ENCODE results near the gene TTLL4.

The TTLL4 gene

DNA sequence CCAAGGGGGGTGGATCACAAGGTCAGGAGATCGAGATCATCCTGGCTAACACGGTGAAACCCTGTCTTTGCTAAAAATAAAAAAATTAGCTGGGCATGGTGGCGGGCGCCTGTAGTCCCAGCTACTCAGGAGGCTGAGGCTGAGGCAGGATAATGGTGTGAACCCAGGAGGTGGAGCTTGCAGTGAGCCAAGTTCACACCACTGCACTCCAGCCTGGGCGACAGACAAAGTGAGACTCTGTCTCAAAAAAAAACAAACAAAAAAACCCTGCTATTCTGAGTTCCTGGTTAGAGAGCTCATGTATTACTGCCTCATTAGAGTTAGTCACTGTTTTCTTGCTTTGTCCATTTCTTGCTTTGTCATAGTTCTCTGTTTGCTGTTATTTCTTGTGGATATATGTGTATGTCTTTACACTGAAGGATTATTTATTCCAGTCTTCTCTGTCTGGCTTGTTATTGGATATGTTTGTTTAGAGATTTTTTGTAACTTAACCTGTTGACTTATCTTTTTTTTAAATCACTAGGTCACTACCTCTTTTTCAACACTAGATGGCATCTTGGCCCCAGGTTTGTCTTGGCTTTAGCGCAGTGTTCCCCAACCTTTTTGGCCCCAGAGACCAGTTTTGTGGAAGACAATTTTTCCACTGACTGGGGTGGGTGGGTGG, 17.0 kb downstream of the TTLL4 start:
- H3K27me3 ChIP-seq (ENCODE audit: low read depth, low read length), result no peaks in the 10 kb centered on the region
- peaks cover 0 to 6% of the 10 kb centered on the region in 2 donors for H3K36me3 ChIP-seq (ENCODE audit: control insufficient read depth in 1 of 2, insufficient read depth in 2 of 2, low read length in 2 of 2)
- H3K9me3 ChIP-seq (ENCODE audit: control insufficient read depth in 1 of 2, low read length in 2 of 2), result peaks cover 0 to 9% of the 10 kb centered on the region in 2 donors
- H3K27ac ChIP-seq (ENCODE audit: low read length), result no peak overlapping the region
- no peak overlapping the region for H3K4me3 ChIP-seq (ENCODE audit: low read depth in 1 of 2, low read length in 2 of 2)
- H3K4me1 ChIP-seq (ENCODE audit: control insufficient read depth in 1 of 2, insufficient read depth in 2 of 2, low read length in 2 of 2), result peaks cover 4 to 10% of the 10 kb centered on the region in 2 donors

DNA sequence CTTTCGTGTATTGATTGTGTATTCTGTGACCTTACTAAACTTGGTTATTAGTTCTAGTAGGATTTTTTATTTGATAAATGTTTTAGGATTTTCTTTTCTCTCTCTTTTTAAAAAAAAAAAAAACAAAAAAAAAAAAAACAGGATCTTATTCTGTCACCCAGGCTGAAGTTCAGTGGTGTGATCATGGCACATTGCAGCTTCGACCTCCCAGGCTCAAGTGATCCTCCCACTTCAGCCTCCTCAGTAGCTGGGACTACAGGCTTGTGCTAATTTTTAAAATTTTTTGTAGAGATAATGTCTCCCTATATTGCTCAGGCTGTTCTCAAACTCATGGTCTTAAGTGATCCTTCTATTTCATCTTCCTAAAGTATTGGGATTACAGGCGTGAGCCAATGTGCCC, 19.0 kb downstream of the TTLL4 start:
- Histone ChIP-seq H3K4me1 (ENCODE audit: control insufficient read depth in 1 of 2, insufficient read depth in 2 of 2, low read length in 2 of 2) (peaks cover 0 to 13% of the 10 kb centered on the region in 2 donors), H3K9me3 (ENCODE audit: control insufficient read depth in 1 of 2, low read length in 2 of 2) (peaks cover 0 to 9% of the 10 kb centered on the region in 2 donors), H3K4me3 (ENCODE audit: low read depth in 1 of 2, low read length in 2 of 2) (no peak overlapping the region), H3K27me3 (ENCODE audit: low read depth, low read length) (no peaks in the 10 kb centered on the region), H3K27ac (ENCODE audit: low read length) (no peak overlapping the region), H3K36me3 (ENCODE audit: control insufficient read depth in 1 of 2, insufficient read depth in 2 of 2, low read length in 2 of 2) (peaks cover 0 to 6% of the 10 kb centered on the region in 2 donors)

DNA sequence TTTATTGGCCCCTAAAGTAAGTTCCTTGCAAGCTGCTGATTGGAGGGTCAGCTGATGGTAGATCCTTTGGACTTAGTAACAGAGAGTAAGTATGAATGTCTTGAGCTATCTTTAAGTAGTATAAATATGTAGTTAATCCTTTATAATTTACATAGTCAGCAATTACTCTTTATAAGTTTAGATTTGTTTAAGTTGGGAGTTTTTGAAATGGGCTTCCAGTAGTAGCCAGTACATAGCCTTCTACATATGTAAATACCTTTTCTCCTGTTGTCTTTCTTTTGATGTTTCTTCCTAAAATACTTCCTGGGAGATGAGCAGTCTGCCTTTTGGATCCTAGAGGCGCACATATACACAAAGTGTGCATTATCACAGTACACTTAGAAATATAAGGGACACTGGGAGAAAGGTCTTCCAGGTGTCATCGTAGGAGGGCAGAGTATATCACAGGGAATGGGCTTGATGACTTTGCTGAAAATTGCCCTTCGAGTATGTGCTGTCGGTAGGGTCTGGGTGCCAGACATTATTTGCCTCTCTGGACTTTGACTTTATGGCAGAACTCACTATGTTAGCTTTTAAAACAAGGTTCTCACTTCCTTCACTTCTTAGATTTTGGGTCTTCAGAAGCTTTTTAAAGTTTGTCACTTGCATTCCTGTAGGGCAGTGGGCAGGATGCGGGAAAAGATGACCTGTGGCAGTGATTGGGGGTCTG, 21.6 kb downstream of the TTLL4 start:
- Histone ChIP-seq H3K27me3 (ENCODE audit: low read depth, low read length) (no peaks in the 10 kb centered on the region), H3K4me3 (ENCODE audit: low read depth in 1 of 2, low read length in 2 of 2) (no peak overlapping the region), H3K4me1 (ENCODE audit: control insufficient read depth in 1 of 2, insufficient read depth in 2 of 2, low read length in 2 of 2) (peaks cover 0 to 13% of the 10 kb centered on the region in 2 donors), H3K36me3 (ENCODE audit: control insufficient read depth in 1 of 2, insufficient read depth in 2 of 2, low read length in 2 of 2) (peaks cover 0 to 9% of the 10 kb centered on the region in 2 donors), H3K27ac (ENCODE audit: low read length) (peak overlapping the region; percentile 24), H3K9me3 (ENCODE audit: control insufficient read depth in 1 of 2, low read length in 2 of 2) (no peaks in the 10 kb centered on the region)

DNA sequence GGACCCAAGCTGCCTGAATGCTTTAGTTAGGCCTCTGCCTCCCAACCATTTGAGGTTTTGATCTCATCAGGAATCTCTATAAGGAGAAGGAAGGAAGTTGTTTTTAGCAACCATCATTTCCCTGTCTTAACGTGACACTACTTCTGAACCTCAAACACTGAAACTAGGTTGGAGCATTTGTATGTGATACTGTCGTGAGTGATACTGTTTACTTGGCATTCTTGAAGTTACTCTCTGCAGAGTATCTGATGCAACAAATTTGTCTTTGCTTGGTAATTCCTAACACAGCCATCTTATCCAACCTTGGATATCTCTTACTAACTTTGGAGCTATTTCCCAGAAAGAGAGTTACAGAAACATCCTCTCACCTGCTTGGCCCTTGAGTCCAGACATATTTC, 22.1 kb downstream of the TTLL4 start:
- no peak overlapping the region for H3K27ac ChIP-seq (ENCODE audit: low read length)
- peaks cover 0 to 13% of the 10 kb centered on the region in 2 donors for H3K4me1 ChIP-seq (ENCODE audit: control insufficient read depth in 1 of 2, insufficient read depth in 2 of 2, low read length in 2 of 2)
- H3K4me3 ChIP-seq (ENCODE audit: low read depth in 1 of 2, low read length in 2 of 2), result no peak overlapping the region
- no peaks in the 10 kb centered on the region for H3K9me3 ChIP-seq (ENCODE audit: control insufficient read depth in 1 of 2, low read length in 2 of 2)
- H3K36me3 ChIP-seq (ENCODE audit: control insufficient read depth in 1 of 2, insufficient read depth in 2 of 2, low read length in 2 of 2), result peaks cover 1 to 9% of the 10 kb centered on the region in 2 donors
- H3K27me3 ChIP-seq (ENCODE audit: low read depth, low read length), result no peaks in the 10 kb centered on the region

DNA sequence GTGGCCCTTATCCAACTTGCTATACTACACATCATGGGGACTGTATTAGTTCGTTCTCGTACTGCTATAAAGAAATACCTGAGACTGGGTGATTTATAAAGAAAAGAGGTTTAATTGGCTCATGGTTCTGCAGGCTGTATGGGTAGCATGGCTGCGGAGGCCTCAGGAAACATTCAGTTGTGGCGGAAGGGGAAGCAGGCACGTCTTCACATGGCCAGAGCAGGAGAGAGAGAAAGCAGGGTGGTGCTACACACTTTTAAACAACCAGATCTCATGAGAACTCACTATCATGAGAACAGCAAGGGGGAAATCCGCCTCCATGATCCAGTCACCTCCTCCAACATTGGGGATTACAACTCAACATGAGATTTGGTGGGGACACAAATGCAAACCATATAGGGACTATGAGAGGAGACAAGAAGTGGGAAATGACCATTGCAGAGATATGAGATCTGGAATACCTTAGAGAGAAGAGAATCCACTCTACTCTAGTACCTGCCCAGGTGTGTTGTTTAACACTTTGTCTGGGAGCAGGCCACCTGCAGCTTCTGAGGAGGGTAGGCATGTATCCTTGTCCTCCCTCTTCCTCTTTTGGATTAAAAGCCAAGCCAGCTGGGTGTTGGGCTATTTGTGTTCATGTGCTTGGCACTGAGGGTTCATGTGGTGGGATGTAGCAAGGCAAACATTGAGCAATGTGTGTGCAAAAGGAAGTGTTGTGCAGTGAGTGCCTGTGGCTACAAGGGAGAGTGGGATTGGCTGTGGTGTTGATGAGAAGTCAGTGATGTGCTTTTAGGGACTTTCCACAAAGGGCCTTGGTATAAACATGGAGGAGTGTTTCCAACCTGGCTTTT, 22.8 kb downstream of the TTLL4 start:
- Histone ChIP-seq H3K4me1 (ENCODE audit: control insufficient read depth in 1 of 2, insufficient read depth in 2 of 2, low read length in 2 of 2) (peaks cover 0 to 13% of the 10 kb centered on the region in 2 donors), H3K4me3 (ENCODE audit: low read depth in 1 of 2, low read length in 2 of 2) (no peak overlapping the region), H3K27ac (ENCODE audit: low read length) (no peak overlapping the region), H3K9me3 (ENCODE audit: control insufficient read depth in 1 of 2, low read length in 2 of 2) (no peaks in the 10 kb centered on the region), H3K27me3 (ENCODE audit: low read depth, low read length) (no peaks in the 10 kb centered on the region), H3K36me3 (ENCODE audit: control insufficient read depth in 1 of 2, insufficient read depth in 2 of 2, low read length in 2 of 2) (peaks cover 7 to 14% of the 10 kb centered on the region in 2 donors)

DNA sequence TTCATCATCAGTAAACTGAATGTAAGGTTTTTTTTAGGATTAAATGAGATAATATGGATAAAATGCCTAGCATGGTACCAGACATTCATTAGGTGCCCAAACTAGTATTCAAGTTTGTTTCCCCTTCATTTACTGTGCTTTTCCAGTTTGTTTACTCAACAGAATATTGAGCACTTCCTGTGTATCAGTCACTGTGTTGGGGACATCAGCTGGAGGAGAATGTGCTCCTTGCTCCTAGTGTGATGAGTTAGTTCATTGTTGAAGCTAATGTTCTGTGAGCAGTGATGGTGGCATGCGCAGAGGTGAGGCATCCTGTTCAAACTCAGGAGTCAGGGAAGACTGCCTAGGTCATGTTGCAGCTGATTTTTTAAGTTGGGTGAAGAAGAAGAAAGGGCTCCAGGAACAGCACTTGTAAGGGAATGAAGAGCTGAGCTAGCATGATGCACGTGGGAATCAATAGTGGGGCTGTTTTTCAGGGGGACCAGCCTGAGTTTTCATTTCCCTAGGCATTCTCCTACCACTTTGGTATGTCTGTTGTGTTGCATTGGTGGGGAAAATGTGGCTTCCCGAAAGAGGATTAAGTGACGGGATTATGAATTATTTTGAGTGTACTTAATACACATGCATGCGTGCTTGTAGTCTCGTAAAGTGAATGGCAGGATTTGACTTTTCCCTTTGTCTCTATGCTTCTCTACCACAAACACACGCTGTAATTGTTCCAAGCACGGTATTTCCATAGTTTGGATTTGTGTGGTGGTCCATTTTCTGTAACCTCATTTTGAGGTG, 23.7 kb downstream of the TTLL4 start:
- H3K4me3 ChIP-seq (ENCODE audit: low read depth in 1 of 2, low read length in 2 of 2), result no peak overlapping the region

DNA sequence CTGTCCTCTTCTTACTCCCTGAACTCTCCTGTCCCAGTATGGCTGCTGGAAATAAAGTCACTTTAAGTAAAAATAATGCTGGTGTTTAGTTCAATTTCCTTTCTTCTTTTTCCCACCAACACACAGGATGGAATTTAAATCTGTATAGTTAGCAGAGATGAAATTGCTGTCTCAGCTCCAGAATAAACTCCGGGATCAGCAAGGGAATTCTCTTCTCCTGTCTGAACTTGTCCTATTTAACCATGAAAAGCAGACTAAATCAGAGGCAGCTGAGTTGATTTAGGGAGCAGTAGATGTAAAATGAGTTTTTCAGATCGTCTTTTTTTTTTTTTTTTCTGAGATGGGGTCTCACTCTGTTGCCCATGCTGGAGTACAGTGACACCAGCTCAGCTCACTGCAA, 25.9 kb downstream of the TTLL4 start:
- Histone ChIP-seq H3K9me3 (ENCODE audit: control insufficient read depth in 1 of 2, low read length in 2 of 2) (no peaks in the 10 kb centered on the region), H3K4me3 (ENCODE audit: low read depth in 1 of 2, low read length in 2 of 2) (no peak overlapping the region), H3K27ac (ENCODE audit: low read length) (no peak overlapping the region), H3K4me1 (ENCODE audit: control insufficient read depth in 1 of 2, insufficient read depth in 2 of 2, low read length in 2 of 2) (peaks cover 0 to 13% of the 10 kb centered on the region in 2 donors), H3K27me3 (ENCODE audit: low read depth, low read length) (no peaks in the 10 kb centered on the region), H3K36me3 (ENCODE audit: control insufficient read depth in 1 of 2, insufficient read depth in 2 of 2, low read length in 2 of 2) (peaks cover 27 to 40% of the 10 kb centered on the region in 2 donors)

More for the DNA sequence above, 23.7 kb downstream of the TTLL4 start:
- H3K36me3 ChIP-seq (ENCODE audit: control insufficient read depth in 1 of 2, insufficient read depth in 2 of 2, low read length in 2 of 2), result peaks cover 17 to 22% of the 10 kb centered on the region in 2 donors
- no peaks in the 10 kb centered on the region for H3K9me3 ChIP-seq (ENCODE audit: control insufficient read depth in 1 of 2, low read length in 2 of 2)
- H3K27ac ChIP-seq (ENCODE audit: low read length), result no peak overlapping the region
- H3K27me3 ChIP-seq (ENCODE audit: low read depth, low read length), result no peaks in the 10 kb centered on the region
- peaks cover 0 to 13% of the 10 kb centered on the region in 2 donors for H3K4me1 ChIP-seq (ENCODE audit: control insufficient read depth in 1 of 2, insufficient read depth in 2 of 2, low read length in 2 of 2)

DNA sequence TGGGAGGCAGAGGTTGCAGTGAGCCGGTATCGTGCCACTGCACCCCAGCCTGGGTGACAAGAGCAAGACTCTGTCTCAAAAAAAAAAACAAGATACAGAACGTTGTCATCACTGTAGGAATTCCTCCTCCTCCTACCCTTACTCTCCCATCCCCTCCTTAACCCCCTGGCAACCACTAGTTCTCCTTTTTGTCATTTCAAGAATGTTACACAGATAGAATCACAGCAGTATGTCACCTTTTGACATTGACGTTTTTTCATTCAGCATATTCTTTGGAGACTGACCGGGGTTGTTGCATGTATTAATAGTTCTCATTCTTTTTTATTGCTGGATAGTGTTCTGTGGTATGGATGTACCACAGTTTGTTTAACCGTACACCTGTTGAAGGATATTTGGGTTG, 32.4 kb downstream of the TTLL4 start:
- no peaks in the 10 kb centered on the region for H3K9me3 ChIP-seq (ENCODE audit: control insufficient read depth in 1 of 2, low read length in 2 of 2)
- no peak overlapping the region for H3K4me3 ChIP-seq (ENCODE audit: low read depth in 1 of 2, low read length in 2 of 2)
- no peak overlapping the region for H3K27ac ChIP-seq (ENCODE audit: low read length)
- H3K4me1 ChIP-seq (ENCODE audit: control insufficient read depth in 1 of 2, insufficient read depth in 2 of 2, low read length in 2 of 2), result peaks cover 0 to 3% of the 10 kb centered on the region in 2 donors
- H3K27me3 ChIP-seq (ENCODE audit: low read depth, low read length), result no peaks in the 10 kb centered on the region
- H3K36me3 ChIP-seq (ENCODE audit: control insufficient read depth in 1 of 2, insufficient read depth in 2 of 2, low read length in 2 of 2), result peaks cover 42 to 58% of the 10 kb centered on the region in 2 donors

DNA sequence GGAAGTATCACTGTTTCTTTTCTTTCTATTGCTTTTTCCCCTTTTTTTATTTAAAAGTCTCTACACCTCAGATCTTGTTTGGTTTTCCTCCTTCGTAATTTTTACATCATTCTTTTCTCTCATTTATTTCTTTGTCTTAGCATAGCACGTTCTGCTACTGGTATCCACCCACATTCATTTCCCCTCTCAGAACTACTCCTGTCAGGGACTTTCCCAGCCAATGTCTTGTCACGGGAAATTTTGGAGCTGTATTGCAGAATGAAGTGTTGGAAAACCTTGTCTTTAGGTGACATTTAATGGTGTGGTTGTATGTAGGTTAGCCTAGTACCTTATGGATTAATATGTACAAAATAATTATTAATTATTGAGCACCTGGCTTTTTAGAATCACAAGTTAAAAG, 34.0 kb downstream of the TTLL4 start:
- H3K9me3 ChIP-seq (ENCODE audit: control insufficient read depth in 1 of 2, low read length in 2 of 2), result no peaks in the 10 kb centered on the region
- no peak overlapping the region for H3K27ac ChIP-seq (ENCODE audit: low read length)
- no peaks in the 10 kb centered on the region for H3K27me3 ChIP-seq (ENCODE audit: low read depth, low read length)
- H3K4me1 ChIP-seq (ENCODE audit: control insufficient read depth in 1 of 2, insufficient read depth in 2 of 2, low read length in 2 of 2), result peaks cover 0 to 3% of the 10 kb centered on the region in 2 donors
- H3K36me3 ChIP-seq (ENCODE audit: control insufficient read depth in 1 of 2, insufficient read depth in 2 of 2, low read length in 2 of 2), result peaks cover 36 to 60% of the 10 kb centered on the region in 2 donors
- H3K4me3 ChIP-seq (ENCODE audit: low read depth in 1 of 2, low read length in 2 of 2), result no peak overlapping the region

DNA sequence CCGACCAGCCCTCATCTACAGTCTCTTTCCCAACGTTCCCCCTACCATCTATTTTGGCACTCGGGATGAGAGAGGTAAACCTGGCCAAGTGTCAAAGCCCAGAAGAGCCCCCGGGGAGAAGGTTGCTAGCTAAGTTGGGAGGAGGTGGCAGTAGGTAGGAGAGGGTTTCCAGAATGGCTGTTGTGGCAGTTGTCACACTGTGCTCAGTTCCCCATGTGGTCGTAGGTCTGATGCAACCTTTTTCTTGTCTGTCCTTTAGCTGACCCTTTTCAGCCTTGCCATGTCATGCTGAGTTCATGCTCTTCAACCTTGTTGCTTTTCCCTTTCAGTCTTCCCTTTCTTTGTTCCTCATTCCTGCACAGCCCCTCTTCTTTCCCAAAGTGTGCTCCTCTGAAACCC, 34.5 kb downstream of the TTLL4 start:
- Histone ChIP-seq H3K27ac (ENCODE audit: low read length) (peak overlapping the region; percentile 18), H3K9me3 (ENCODE audit: control insufficient read depth in 1 of 2, low read length in 2 of 2) (no peaks in the 10 kb centered on the region), H3K36me3 (ENCODE audit: control insufficient read depth in 1 of 2, insufficient read depth in 2 of 2, low read length in 2 of 2) (peaks cover 37 to 61% of the 10 kb centered on the region in 2 donors), H3K27me3 (ENCODE audit: low read depth, low read length) (no peaks in the 10 kb centered on the region), H3K4me3 (ENCODE audit: low read depth in 1 of 2, low read length in 2 of 2) (no peak overlapping the region), H3K4me1 (ENCODE audit: control insufficient read depth in 1 of 2, insufficient read depth in 2 of 2, low read length in 2 of 2) (peaks cover 0 to 3% of the 10 kb centered on the region in 2 donors)

Data from muscle layer of duodenum (tissue), 2 donors.